GM13977 (cell line): ENCODE results near the gene PLCD1.

ENCODE experiments used
- DNase-seq: peaks from one replicate; pipeline ENCODE4 v3.0.0; 2012; ENCODE audit warnings: low spot score
- CTCF ChIP-seq: IDR thresholded peaks from 2 replicates; pipeline ENCODE4 v1.5.1; 2012; ENCODE audit warnings: mild to moderate bottlenecking, control low read depth; ENCODE audit not compliant: insufficient read depth; ENCODE audit errors: extremely low read depth, missing control alignments
- in situ Hi-C: fragments of 300-500 bp; cut with MboI; formaldehyde crosslinking; loops from one replicate; pipeline ENCODE4 v1.12.0; 2022; ENCODE audit warnings: low sequenced_read_pairs, low pct_unique_long_range_greater_than_20kb, mixed read lengths, inconsistent platforms; ENCODE audit not compliant: unreplicated experiment

The PLCD1 gene

GRCh38 chr3:38021196-38021595 is 8.2 kb downstream of the PLCD1 start:
- in situ Hi-C loops, result no loop called here
- no peak for TF ChIP-seq CTCF
- DNase-seq, result no peak

GRCh38 chr3:38020342-38020726 is 9.1 kb downstream of the PLCD1 start:
- in situ Hi-C loops, result no loop called here
- DNase-seq, result no peak
- TF ChIP-seq CTCF, result no peak

- no peak for DNase-seq
- in situ Hi-C loops, result no loop called here
- TF ChIP-seq CTCF, result no peak
Observed at GRCh38 chr3:38019658-38020341, 9.6 kb downstream of the PLCD1 start.

DNA sequence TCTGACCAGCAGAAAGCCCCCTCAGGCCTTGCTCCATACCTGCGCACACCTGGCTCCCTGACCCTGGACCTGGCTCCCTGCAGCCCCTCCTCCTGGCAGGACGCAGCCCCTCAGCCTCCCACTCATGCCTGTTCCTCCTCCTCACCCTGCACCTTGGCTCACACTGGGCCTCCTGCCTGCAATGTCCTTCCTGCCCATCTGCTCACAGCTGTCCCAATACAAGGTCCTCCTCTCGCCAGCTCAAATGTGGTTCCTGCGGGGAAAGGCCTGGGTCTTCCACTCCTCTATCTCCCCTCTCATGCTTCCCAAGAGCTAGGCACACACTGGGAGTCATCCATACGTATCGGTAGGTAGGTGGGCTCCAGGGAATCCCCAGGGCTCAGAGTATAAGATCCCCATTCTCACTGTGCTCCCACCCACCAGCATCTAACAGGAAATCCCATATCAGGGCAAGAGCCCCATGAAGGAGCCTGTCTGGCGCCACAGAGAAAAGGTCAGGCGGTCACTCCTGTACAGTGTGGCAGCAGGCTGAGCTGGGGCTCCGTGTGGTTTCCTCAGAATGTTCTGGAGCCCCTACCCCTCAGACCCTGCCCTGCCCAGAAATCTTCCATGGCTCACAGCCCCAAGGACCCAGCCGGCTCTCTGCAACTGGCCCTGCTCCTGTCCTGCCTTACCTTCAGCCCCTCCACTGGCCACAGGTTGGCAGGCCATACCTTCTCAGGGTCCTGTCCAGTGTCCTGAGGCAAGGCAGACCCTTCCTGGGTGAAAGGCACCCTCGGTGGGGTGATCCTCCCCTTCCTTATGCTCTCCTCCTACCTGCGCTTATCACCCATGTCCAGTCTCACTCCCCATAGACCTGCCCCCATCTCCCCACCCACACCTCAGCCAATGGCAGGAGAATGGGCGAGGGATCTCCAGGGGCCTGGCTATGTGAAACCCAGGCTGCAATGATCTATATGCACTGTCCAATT is 10.9 kb downstream of the PLCD1 start:
- no peak for DNase-seq
- TF ChIP-seq CTCF, result no peak
- in situ Hi-C loops, result no loop called here

DNA sequence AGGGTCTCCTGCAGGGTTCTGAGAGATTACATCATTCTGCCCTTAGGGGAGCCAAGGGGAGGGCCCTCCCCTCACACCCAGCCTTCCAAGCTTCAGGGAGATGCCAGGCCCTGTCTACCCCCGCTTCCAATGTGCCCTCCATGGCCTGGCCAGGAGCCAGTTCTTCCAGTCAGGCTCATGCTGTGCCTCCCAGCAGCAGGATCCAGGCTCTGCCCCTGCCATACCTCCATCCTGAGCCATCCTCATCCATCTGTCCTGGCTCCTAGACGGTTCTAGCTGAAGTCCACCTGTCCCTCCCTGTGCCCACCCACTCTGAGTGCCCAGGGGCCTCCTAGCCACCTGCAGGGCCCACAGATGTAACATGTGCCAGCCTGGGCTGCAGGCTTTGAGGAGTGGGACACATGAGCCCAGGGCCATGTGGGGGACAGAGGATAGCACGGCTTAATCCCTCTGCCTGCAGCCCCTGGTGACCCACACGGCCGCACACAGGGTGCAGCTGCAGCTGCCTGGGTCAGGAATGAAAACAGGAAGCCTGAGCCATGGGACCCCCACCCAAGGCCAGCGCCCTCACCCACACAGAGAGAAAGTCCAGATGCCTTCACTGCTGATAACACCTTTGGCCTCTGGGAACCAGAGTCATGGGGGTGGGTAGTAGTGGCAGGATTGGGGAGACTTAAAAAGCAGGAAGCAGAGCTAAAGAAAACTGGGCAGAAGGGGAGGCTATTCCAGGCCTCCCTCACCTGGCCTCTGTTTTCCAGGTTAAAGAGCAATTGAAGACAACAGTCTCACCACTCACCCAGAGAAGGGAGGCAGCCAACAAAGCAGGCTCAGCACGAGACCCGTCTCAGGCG is 11.8 kb downstream of the PLCD1 start:
- DNase-seq, result no peak
- in situ Hi-C loops, result no loop called here
- no peak for TF ChIP-seq CTCF

GRCh38 chr3:38016847-38017444 is 12.5 kb downstream of the PLCD1 start:
- no peak for TF ChIP-seq CTCF
- in situ Hi-C loops, result no loop called here
- no peak for DNase-seq
